Gastroesophageal sphincter (tissue), 3 donors: ENCODE measurements around the gene RCAN3.

Experiments used
- EP300 ChIP-seq: sonication (generic); formaldehyde crosslinking; IDR thresholded peaks from one replicate; pipeline ENCODE4 v1.6.1; 2017; ENCODE audit warnings: antibody characterized with exemption, mild to moderate bottlenecking
- POLR2A ChIP-seq, 2 donors: fragments of 450-650 bp; IDR thresholded peaks; one replicate each; pipeline ENCODE4 v1.6.1; 2017; ENCODE audit warnings: antibody characterized with exemption in 2 of 2, mild to moderate bottlenecking in 2 of 2, moderate library complexity in 1 of 2
- POLR2AphosphoS5 ChIP-seq: sonication (generic); formaldehyde crosslinking; IDR thresholded peaks from one replicate; pipeline ENCODE4 v1.6.1; 2017; ENCODE audit warnings: antibody characterized with exemption
- TF ChIP-seq, protein P1 (sequence below), 4 experiments: fragments of 200-600 bp in 2 of 4; fragments of 450-650 bp in 2 of 4; sonication (generic) in 1 of 4; IDR thresholded peaks; one replicate each; pipeline ENCODE4 v1.5.1; 2017 to 2019; ENCODE audit warnings: antibody characterized with exemption in 4 of 4, mild to moderate bottlenecking in 2 of 4, moderate library complexity in 2 of 4

DNA sequence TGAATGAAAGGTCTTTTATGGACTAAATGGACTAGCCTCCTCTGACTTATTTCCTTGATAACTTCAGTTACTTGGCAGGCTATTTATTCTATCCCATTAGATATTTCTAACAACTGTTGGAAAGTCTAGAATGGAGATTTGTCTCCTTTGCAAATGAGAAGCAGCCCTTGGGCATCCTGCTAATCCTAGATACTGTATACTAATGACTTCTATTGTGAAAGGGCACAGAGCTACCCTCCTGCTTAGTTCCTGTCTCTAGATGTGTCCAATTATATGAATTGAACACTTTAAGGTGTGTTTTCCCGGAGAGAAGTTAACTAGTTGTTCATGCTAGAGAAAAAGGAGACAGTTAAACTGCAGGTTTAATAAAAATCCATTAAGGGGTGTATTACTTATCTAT, 43.0 kb downstream of the RCAN3 start:
- TF ChIP-seq, protein P1, sequence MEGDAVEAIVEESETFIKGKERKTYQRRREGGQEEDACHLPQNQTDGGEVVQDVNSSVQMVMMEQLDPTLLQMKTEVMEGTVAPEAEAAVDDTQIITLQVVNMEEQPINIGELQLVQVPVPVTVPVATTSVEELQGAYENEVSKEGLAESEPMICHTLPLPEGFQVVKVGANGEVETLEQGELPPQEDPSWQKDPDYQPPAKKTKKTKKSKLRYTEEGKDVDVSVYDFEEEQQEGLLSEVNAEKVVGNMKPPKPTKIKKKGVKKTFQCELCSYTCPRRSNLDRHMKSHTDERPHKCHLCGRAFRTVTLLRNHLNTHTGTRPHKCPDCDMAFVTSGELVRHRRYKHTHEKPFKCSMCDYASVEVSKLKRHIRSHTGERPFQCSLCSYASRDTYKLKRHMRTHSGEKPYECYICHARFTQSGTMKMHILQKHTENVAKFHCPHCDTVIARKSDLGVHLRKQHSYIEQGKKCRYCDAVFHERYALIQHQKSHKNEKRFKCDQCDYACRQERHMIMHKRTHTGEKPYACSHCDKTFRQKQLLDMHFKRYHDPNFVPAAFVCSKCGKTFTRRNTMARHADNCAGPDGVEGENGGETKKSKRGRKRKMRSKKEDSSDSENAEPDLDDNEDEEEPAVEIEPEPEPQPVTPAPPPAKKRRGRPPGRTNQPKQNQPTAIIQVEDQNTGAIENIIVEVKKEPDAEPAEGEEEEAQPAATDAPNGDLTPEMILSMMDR (IDR thresholded peaks at IDR 0.05): no peak
- TF ChIP-seq POLR2A (IDR thresholded peaks at IDR 0.05): no peak
- TF ChIP-seq EP300: no peak
- TF ChIP-seq POLR2AphosphoS5: no peak
